NCI-H2171 treated with DMSO at 0.1 percent for 48 hours (cell line): ENCODE data around the gene NR2F6.
"Not testable (repeated sequence)": the region's sequence is repeated elsewhere in the genome, so short reads cannot be mapped to it uniquely, and the experiment has no call there.

Source experiments
- DNase-seq: peaks from one replicate; lab custom pipeline; 2025; lab: John Stamatoyannopoulos, UW

Gene NR2F6

DNA sequence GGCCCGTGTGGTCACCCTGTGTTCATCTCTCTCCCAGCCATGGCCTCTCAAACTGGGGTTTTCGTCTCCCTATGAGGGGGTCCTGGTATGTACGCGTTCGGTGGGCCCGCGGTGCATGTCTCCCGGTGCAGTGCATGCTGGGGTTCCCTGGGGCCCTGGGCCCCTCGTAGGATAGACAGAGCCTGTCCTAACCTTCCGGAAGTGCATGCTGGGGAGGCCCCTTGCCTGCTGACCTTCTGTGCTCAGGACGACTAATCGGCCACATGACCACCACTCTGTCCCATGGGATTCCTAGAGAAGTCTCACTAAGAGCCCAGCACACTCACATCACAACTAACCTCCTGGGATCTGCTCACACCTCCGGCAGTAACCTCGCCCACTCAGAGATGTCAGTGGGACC, 35.4 kb downstream of the NR2F6 start:
- no peak for DNase-seq

DNA sequence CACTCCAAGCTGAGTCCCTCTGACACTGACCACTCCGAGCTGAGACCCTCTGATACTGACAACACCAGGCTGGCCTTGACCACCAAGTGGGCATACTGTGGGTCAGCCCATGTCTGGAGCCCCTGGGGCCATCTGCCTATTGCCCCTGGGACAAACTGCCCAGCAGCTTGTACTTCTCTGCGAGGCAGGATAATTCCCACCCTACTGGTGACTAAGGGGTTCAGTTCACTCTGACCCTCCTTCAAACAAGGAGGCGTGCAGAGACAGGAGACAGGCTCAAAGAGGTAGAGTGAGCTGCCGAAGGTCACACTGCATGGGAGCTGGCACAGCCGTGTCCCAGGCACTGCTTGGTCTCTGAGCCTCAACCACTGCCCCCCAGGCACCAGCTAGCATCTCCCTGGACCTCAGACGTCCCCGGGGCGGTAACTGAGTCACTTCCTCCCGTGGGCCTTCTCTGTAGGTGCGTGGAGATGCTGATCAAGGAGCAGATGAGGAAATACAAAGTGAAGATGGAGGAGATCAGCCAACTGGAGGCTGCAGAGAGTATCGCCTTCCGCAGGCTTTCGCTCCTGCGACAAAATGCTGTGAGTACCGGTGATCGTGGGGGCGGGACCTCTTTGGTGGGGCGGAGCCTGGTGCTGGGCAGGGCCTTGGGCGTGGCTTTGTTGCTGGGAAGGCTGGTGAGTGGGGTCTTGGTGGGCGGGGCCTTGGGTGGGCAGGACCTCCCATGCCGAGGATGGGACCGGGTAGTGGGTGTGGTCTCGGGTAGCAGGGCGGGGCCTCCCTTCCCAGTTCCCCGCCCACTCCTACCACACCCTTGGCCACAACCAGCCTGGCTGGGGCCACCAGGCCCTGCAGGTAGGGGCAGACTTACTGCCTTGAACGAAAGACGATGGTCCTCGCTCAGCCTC, 36.3 kb downstream of the NR2F6 start:
- no peak for DNase-seq

DNA sequence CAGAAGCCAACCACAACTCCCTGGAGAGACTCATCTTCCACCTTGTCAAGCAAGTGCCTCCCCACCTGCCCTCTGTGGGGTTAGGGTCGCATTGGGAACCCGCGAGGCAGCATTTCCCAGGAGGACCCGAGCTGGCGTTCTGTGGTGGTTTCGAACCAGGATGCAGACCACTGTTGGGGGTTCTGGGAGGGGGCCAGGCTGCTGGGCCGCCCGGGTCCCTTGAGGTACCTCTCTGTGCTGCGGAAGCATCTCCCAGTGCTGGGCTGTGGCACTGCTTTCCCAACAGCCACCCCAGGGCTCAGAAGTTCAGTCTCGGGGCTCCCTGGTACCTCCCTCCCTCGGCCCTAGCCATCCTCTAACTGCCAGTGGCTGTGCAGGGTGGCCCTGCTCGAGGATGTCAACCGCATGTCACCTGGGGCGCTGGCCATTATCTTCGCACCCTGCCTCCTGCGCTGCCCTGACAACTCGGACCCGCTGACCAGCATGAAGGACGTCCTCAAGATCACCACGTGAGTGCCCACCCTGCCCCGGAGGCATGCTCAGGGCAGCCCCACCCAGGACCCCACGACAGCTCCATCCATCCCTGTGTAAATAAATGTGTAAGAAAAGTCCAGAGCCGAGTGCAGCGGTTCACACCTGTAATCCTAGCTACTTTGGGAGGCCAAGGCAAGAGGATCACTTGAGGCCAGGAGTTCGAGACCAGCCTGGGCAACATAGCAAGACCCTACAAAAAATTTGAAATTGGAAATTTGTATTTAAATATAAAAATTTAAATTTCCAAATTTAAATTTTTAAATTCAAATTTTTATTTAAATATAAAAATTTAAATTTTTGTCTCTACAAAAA, 38.8 kb downstream of the NR2F6 start:
- DNase-seq: peak; percentile 47

DNA sequence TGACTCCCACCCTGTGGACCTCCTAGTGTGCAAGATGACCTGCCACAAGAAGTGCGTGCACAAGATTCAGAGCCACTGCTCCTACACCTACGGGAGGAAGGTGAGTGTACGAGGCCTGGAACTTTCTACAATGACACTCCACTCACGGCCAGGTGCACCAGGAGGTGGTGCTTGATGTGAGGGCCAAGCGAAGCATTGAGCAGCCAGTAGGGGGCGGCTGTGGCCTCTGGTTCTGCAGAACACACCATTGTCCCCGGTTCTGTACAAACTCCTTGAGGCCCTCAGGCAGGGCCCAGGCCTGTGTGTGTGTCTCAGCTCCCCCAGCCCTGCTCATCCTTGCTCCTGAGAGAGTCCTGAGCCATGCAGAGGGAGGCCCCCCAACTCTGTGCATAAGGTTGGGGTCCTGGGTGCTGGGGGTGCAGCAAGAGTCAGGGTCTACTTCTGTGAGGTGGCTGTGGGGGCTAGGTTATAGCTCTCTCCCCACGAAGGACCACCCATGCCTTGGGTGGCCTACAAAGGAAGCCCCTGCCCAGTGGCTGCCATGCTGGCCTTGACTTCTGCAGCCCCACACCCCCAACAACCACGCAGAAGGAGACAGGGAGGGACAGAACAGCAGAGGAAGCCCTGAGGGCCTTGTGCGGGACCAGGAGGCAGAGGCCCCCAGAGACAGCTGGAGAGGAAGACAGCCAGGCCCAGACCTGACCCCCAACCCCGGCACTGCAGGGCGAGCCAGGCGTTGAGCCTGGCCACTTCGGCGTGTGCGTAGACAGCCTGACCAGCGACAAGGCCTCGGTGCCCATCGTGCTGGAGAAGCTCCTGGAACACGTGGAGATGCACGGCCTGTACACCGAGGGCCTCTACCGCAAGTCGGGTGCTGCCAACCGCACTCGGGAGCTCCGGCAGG, 40.2 kb downstream of the NR2F6 start:
- no peak for DNase-seq

DNA sequence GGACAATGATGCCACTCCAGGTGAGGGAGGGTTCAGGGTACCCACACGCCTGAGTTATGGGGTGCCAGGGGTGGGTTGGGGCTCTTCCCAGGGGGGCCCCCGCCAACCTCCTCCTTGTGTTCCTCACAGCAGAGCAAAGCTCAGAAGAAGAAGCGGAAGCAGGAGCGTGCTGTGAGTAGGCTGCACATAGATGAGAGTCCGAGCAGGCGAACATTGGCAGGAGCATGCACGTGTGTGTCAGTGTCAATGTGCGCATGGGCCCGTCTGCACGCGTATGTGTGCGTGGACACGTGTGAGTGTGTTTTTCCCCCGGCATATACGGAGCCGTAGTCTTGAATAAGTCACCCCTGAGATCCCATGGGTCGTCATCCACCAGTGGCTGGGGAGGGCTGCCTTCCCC, 43.0 kb downstream of the NR2F6 start:
- DNase-seq: no peak

DNA sequence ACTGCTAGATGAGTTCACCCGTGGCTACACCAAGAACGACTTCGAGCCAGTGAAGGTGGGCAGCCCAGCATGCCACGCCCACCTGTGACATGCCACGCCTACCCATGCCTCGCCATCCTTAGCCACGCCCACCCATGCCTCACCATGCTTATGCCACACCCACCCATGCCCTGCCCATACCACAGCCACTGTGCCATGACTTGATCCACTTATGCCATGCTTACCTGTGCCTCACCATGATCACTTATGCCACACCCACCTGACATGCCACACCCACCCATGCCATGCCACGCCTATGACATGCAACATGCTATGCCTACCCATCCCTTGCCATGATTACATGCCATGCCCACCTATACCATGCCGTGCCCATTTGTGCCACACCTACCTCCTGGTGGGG, 43.5 kb downstream of the NR2F6 start:
- DNase-seq: no peak

DNA sequence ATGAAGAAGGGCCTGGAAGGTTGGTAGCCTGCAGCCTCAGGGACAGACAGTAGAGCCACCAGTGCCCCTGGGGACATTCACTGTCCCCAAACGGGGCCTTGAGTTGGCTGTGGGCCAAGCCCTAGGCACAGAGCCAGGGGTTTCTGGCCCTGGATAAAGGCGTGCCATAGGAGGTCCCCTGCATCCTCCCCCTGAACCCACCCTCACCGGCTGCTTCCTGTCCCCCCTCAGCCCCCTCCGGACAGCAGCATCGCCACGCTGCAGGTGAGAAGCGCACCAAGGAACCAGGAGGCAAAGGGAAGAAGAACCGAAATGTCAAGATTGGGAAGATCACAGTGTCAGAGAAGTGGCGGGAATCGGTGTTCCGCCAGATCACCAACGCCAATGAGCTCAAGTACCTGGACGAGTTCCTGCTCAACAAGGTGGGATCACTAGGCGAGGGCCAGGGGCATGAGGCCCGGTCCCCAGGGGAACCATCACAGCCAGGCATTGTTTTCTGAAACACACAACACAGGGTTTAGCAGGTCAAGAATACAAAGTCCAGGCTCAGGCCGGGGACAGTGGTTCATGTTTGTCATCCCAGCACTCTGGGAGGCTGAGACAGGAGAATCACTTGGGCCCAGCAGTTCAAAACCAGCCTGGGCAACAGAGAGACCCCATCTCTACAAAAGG, 45.2 kb downstream of the NR2F6 start:
- no peak for DNase-seq

DNA sequence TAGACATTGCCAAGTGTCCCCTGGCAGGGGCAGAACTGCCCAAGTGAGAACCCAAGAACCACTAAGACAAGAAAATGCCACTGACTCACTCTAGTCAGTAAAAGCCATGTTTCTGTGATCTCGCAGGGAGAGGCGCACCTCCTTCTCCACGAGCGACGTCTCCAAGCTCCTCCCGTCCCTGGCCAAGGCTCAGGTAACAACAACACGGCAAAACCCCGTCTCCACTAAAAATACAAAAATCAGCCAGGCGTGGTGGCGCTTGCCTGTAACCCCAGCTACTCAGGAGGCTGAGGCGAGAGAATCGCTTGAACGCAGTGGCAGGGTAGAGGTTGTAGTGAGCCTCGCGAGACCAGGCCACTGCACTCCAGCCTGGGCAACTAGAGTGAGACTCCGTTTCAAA, 48.1 kb downstream of the NR2F6 start:
- no peak for DNase-seq

DNA sequence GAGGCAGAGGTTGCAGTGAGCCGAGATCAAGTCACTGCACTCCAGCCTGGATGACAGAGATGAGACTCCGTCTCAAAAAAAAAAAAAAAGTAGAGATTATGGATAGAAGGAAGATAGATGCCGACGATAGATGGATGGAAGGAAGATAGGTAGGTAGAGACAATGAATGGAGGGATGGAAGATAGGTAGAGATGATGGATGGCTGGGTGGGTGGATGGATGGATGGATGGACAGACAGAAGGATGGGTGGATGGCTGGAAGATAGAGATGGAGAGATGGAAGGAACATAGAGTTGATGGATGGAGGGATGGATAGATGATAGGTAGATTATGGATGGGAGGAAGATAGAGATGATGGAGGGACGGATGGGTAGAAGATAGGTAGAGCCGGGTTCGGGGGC, 49.1 kb downstream of the NR2F6 start:
- DNase-seq: no peak

DNA sequence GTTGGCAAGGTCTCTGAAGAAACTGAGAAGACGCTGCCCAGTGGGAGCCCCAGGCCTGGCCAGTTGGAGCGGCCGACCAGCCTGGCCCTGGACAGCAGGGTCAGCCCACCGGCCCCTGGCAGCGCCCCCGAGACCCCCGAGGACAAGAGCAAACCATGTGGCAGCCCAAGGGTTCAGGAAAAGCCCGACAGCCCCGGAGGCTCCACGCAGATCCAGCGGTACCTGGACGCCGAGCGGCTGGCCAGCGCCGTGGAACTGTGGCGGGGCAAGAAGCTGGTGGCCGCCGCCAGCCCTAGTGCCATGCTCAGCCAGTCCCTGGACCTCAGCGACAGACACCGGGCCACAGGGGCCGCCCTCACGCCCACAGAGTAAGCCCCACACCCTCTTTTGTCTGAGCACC, 50.6 kb downstream of the NR2F6 start:
- no peak for DNase-seq

DNA sequence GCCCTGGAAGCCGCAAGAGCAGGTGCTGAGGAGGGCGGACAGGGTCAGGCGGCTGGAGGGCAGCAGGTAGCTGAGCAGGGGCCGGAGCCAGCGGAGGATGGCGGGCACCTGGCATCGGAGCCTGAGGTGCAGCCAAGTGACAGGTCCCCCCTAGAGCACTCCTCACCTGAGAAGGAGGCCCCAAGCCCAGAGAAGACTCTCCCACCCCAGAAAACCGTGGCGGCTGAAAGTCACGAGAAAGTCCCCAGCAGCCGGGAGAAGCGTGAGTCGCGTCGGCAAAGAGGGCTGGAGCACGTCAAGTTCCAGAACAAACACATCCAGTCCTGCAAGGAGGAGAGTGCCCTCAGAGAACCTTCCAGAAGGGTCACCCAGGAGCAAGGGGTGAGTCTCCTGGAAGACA, 51.1 kb downstream of the NR2F6 start:
- no peak for DNase-seq

DNA sequence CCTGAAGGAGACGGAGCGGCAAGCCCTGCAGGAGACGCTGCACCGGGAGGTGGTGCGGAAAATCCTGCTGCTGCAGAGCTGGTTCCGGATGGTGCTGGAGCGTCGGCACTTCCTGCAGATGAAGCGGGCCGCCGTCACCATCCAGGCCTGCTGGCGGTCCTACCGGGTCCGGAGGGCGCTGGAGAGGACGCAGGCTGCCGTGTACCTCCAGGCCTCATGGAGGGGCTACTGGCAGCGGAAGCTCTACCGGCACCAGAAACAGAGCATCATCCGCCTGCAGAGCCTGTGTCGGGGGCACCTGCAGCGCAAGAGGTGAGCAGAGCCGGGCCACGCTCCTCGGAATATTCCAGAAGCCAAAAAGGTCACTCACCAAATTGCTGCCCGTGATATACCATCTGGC, 53.0 kb downstream of the NR2F6 start:
- no peak for DNase-seq

DNA sequence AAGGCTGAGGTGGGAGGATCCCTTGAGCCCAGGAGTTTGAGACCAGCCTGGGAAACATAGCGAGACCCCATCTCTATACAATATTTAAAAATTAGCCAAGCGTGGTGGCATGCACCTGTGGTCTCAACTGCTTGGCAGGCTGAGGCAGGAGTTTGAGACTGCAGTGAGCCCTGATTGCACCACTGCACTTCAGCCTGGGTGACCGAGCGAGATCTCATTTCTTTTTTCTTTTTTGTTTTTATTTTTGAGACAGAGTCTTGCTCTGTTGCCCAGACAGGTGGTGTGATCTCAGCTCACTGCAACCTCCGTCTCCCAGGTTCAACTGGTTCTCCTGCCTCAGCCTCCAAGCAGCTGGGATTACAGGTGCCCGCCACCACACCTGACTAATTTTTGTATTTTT, 54.0 kb downstream of the NR2F6 start:
- DNase-seq: not testable (repeated sequence)

DNA sequence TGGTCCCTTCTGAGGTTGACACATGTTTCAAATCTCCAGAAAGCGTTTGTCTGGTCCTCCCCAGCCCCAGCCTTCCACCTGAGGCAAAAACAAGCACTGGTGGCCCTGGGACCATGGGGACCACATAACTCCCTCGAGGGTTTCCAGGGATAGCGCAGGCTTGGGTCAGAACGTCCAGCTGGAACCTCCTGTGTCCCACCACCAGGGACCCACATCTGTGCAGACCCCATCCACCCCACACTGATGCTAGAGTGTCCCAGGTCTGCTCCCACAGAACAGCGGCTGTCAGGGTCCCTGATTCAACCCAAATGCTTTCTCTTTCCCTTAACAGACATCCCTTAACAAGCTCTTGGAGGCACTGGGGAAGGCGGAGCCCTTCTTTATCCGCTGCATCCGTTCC, 60.1 kb downstream of the NR2F6 start:
- no peak for DNase-seq

DNA sequence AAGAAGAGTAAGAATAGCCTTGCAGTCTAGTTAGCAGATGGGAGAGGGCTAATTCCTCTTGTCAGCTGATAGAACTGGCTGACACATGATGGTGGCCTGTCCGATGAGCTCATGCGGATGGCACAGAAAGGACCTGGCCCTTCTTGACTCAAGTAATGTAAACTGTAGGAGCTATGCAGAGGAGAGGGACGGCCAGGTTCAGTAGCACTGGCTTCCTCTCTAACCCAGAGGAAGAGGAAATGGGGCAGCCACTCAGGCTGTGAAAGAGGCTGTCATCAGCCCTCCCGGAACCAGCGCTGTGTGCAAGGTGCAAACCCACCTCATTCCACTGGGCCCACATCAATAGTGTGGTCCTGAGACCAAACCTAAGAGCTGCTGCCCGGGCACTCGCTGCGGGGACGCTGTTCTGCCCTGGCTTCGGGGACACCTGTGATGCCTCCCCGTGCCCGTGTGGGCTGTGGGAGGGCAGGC, 61.3 kb downstream of the NR2F6 start:
- no peak for DNase-seq

DNA sequence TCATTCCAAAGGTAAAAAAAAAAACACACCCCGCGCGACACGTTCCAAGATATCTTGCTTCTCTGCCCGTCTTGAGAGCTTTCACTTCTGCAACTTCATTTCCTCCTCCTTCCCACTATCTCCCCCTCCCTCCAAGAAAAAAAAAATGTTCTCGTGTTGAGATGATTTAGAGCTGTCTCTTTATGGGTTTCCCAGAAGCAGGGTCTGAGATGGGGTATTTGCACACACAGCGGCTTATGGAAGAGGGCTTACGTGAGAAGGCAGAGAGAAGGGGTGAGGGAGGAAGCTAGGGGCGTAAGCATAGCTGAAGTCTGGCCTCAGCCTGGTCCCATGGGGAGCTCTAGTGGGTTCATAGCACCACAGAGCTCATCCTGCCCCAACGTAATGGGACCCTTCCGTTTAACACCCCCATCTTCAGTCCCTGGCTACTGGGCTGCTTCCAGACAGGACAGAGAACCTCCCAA, 61.8 kb downstream of the NR2F6 start:
- no peak for DNase-seq

DNA sequence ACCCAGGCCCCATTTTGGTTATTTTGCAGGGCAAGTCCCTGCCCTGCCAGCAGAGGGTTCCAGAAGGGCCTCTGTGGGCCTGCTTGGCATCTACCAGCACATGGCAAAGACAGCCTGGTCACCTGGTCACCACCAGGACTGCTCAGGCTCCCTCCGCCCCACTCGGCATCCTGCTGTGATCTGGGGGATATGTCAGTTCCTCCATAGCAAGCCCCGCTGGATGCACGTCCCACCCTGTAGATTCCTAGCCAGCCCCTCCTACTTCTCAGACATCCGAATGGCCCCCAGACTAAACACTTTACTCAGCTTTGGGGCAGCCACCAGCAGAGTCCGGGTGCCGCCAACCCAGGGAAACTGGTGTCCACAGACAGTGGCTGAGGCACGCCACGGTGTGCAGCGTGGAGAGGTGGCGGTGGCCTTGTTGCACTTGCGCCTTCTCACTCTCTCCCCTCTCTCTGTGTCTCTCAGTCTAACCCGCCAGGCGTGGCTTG, 62.4 kb downstream of the NR2F6 start:
- DNase-seq: no peak
